ENCODE results near the gene RPL19.

The RPL19 gene

DNA sequence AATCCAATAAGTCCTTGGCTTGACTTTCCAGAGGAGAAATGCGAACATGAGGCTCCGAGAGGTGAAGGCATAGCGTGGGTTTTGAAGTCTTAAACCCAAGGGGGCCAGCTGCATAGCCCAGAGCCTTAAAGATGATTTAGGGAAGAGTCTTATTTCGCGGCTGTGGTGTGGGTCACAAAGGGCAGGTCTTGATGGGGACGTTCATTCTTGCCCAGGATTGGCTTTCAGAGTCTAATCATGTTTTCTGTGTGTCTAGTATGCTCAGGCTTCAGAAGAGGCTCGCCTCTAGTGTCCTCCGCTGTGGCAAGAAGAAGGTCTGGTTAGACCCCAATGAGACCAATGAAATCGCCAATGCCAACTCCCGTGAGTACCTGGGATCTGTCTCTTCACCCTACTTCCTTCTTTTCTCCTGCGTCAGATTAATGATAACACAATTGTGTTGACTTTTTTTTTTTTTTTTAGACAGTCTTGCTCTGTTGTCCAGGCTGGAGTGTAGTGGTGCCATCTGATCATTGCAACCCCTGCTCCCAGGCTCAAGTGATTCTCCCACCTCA lies 951 bp downstream of the RPL19 start:
- Histone ChIP-seq H3K4me2 (ENCODE audit: insufficient read depth, low read length) (peak overlapping the region; percentile 98), H3K79me2 (ENCODE audit: insufficient read depth, low read length) (peaks cover 48% of the 10 kb centered on the region), H3K27me3 (ENCODE audit: insufficient read depth, low read length, poor library complexity) (no peaks in the 10 kb centered on the region), H4K20me1 (ENCODE audit: insufficient read depth, low read length) (peaks cover 46% of the 10 kb centered on the region), H3K27ac (ENCODE audit: low read length) (peak overlapping the region; percentile 99), H3K9ac (ENCODE audit: low read depth, low read length) (peak overlapping the region; percentile 79), H3K9me3 (ENCODE audit: insufficient read depth, low read length, severe bottlenecking) (no peaks in the 10 kb centered on the region), H3K4me1 (ENCODE audit: insufficient read depth, low read length) (peaks cover 52% of the 10 kb centered on the region), H2AFZ (ENCODE audit: low read depth, low read length) (peak overlapping the region; percentile 87; the same call in 1 of the 2 replicates), H3K4me3 (ENCODE audit: low read depth in 1 of 2, low read length in 2 of 2) (peak overlapping the region; percentile 88 to 97), H3K36me3 (ENCODE audit: insufficient read depth, low read length) (peaks cover 49% of the 10 kb centered on the region)
- no peak for DNase-seq
- ATAC-seq (ENCODE audit: insufficient read depth, low read depth) = no peak
- no peak for TF ChIP-seq EZH2 (IDR thresholded peaks at IDR 0.05; ENCODE audit: borderline replicate concordance, low read depth, low read length, severe bottlenecking)
- TF ChIP-seq, protein P1, sequence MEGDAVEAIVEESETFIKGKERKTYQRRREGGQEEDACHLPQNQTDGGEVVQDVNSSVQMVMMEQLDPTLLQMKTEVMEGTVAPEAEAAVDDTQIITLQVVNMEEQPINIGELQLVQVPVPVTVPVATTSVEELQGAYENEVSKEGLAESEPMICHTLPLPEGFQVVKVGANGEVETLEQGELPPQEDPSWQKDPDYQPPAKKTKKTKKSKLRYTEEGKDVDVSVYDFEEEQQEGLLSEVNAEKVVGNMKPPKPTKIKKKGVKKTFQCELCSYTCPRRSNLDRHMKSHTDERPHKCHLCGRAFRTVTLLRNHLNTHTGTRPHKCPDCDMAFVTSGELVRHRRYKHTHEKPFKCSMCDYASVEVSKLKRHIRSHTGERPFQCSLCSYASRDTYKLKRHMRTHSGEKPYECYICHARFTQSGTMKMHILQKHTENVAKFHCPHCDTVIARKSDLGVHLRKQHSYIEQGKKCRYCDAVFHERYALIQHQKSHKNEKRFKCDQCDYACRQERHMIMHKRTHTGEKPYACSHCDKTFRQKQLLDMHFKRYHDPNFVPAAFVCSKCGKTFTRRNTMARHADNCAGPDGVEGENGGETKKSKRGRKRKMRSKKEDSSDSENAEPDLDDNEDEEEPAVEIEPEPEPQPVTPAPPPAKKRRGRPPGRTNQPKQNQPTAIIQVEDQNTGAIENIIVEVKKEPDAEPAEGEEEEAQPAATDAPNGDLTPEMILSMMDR (IDR thresholded peaks at IDR 0.05; ENCODE audit: borderline replicate concordance, extremely low read depth, low read length, poor library complexity, severe bottlenecking) = no peak

DNA sequence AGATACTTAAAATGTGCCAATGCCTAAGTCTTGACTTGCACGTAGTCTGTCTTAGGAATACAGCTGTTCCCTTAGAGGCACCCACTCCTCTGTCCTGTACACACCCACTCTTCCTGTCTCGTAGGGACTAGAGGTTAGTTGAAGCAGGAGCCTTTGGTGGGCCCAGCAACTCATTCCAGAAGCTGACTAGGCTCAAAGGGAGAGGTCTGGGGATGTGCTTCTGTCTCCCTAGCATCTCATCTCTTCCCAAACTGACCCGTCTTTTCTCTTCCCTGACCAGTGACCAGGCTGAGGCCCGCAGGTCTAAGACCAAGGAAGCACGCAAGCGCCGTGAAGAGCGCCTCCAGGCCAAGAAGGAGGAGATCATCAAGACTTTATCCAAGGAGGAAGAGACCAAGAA lies 4.2 kb downstream of the RPL19 start:
- Histone ChIP-seq H3K9ac (ENCODE audit: low read depth, low read length) (no peak overlapping the region), H3K27me3 (ENCODE audit: insufficient read depth, low read length, poor library complexity) (peaks cover 8% of the 10 kb centered on the region), H2AFZ (ENCODE audit: low read depth, low read length) (no peak overlapping the region), H4K20me1 (ENCODE audit: insufficient read depth, low read length) (peaks cover 42% of the 10 kb centered on the region), H3K79me2 (ENCODE audit: insufficient read depth, low read length) (peaks cover 30% of the 10 kb centered on the region), H3K9me3 (ENCODE audit: insufficient read depth, low read length, severe bottlenecking) (no peaks in the 10 kb centered on the region), H3K4me3 (ENCODE audit: low read depth in 1 of 2, low read length in 2 of 2) (no peak overlapping the region), H3K4me1 (ENCODE audit: insufficient read depth, low read length) (peaks cover 34% of the 10 kb centered on the region), H3K36me3 (ENCODE audit: insufficient read depth, low read length) (peaks cover 49% of the 10 kb centered on the region), H3K4me2 (ENCODE audit: insufficient read depth, low read length) (no peak overlapping the region), H3K27ac (ENCODE audit: low read length) (no peak overlapping the region)
- no peak for TF ChIP-seq EZH2 (IDR thresholded peaks at IDR 0.05; ENCODE audit: borderline replicate concordance, low read depth, low read length, severe bottlenecking)
- TF ChIP-seq, protein P1 (IDR thresholded peaks at IDR 0.05; ENCODE audit: borderline replicate concordance, extremely low read depth, low read length, poor library complexity, severe bottlenecking) = no peak
- ATAC-seq (ENCODE audit: insufficient read depth, low read depth) = no peak
- DNase-seq = no peak

DNA sequence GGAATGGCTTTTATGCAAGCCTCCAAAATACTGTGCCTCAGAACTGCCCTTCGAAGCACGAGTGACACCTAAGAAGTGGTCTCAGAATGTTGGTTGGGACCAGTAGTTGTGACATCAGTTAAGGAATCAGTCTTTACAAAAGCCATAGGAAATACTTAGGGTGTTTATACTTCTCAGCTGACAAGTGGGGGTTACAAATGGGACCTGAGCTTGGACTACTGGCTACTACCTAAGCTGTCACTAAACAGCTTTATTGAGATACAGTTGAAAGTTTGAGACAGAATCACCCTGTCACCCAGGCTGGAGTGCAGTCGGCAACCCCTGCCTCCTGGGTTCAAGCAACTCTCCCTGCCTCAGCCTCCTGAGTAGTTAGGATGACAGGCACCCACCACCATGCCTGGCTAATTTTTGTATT lies 5.0 kb downstream of the RPL19 start:
- H3K9ac ChIP-seq (ENCODE audit: low read depth, low read length) = no peak overlapping the region
- H3K4me3 ChIP-seq (ENCODE audit: low read depth in 1 of 2, low read length in 2 of 2) = no peak overlapping the region
- H2AFZ ChIP-seq (ENCODE audit: low read depth, low read length) = no peak overlapping the region
- H3K27me3 ChIP-seq (ENCODE audit: insufficient read depth, low read length, poor library complexity) = peaks cover 17% of the 10 kb centered on the region
- H4K20me1 ChIP-seq (ENCODE audit: insufficient read depth, low read length) = peaks cover 42% of the 10 kb centered on the region
- peaks cover 49% of the 10 kb centered on the region for H3K36me3 ChIP-seq (ENCODE audit: insufficient read depth, low read length)
- peaks cover 28% of the 10 kb centered on the region for H3K79me2 ChIP-seq (ENCODE audit: insufficient read depth, low read length)
- no peak overlapping the region for H3K4me2 ChIP-seq (ENCODE audit: insufficient read depth, low read length)
- H3K4me1 ChIP-seq (ENCODE audit: insufficient read depth, low read length) = peaks cover 39% of the 10 kb centered on the region
- no peak for DNase-seq
- ATAC-seq (ENCODE audit: insufficient read depth, low read depth) = no peak
- TF ChIP-seq, protein P1 (IDR thresholded peaks at IDR 0.05; ENCODE audit: borderline replicate concordance, extremely low read depth, low read length, poor library complexity, severe bottlenecking) = no peak
- no peak for TF ChIP-seq EZH2 (IDR thresholded peaks at IDR 0.05; ENCODE audit: borderline replicate concordance, low read depth, low read length, severe bottlenecking)
- H3K9me3 ChIP-seq (ENCODE audit: insufficient read depth, low read length, severe bottlenecking) = no peaks in the 10 kb centered on the region
- no peak overlapping the region for H3K27ac ChIP-seq (ENCODE audit: low read length)
